DMS 273 treated with DMSO at 0.1 percent for 48 hours (cell line): ENCODE data around the gene RBM10.

ENCODE experiments used
- DNase-seq: peaks from one replicate; lab custom pipeline; 2025; lab: John Stamatoyannopoulos, UW

The RBM10 gene

DNA sequence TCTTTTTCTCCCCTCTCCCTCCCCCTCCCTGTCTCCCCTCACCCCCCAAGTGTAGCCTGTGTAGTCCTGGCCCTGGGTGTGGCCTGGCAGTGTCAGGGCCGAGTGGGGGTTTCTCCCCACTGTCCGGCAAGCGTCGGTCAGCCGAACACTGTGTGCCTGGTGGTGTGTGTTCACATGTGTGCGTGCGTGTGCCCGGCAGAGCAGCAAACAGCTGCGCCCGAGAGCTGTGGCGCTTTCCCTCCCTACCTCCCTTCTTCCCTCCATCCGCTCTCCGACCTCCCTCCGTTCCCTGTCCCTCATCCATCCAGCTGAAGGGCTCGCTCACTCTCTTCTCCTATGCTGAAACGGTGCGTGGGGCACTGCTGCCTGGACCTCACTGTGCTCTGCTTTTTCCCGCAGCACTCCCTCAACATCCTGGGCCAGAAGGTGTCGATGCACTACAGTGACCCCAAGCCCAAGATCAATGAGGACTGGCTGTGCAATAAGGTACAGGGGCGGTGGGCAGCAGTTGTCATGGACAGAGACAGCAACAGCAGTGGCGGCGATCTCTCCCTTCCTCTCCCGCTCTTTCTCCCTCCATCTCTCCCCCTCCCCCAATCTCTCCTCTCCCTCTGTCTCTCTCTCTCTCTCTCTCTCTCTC lies 31.2 kb downstream of the RBM10 start:
- DNase-seq, result no peak

GRCh38 chrX:47177079-47177478 lies 32.1 kb downstream of the RBM10 start:
- no peak for DNase-seq

DNA sequence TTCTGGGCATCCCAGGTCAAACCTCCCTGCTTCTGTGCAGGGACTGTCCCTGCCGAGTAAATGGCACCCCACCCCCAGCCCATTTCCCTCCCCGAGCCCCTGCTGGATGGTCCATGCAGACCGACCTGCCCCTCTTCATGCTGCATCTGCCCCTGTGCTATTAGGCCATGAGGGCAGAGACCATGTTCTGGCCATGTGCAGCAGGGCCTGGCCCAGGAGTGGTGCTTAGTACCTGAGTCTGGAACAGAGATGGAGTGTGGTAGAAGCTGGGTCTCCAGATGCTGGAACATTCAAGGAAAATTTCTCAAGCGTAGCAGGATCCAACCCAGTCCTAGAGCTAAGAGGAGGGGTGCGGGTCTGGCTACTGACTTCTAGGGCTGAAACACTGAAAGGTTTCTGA lies 33.3 kb downstream of the RBM10 start:
- no peak for DNase-seq

DNA sequence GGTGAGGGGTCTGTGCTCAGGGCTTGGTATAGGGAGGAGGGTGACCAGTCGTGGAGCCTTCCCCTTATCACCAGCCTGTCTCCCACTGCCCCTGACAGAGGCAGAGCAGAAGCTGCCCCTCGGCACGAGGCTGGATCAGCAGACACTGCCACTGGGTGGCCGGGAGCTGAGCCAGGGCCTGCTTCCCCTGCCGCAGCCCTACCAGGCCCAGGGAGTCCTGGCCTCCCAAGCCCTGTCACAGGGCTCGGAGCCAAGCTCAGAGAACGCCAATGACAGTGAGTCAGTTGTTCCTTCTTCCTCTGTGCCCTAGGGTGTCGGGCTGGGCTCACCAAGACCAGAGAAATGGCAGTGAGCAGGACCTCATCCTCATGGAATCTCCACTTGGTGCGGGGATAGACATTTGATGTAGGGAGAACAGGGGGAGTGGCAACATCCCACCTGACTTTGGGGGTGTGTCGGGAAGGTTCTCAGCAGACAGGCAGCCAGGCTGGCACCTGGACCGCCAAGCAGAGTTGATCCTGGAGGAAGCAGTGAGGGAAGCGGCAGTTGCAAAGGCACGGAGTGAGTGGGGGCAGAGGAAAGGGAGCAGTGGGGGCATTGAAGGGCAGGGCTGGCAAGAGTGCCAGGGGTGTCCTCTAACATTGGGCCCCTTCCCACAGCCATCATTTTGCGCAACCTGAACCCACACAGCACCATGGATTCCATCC lies 34.4 kb downstream of the RBM10 start:
- no peak for DNase-seq

DNA sequence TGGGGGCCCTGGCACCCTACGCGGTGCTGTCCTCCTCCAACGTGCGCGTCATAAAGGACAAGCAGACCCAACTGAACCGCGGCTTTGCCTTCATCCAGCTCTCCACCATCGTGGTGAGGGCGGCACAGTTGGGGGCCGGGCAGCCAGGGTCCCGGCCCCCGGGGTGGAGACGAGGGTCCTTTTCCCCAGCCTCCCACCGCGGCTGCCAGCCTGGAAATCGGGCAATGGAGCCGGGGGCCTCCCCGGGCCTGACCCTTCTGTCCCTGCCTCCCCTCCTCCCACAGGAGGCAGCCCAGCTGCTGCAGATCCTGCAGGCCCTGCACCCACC lies 34.9 kb downstream of the RBM10 start:
- no peak for DNase-seq

- no peak for DNase-seq
Measured at GRCh38 chrX:47180346-47180745, 35.3 kb downstream of the RBM10 start.

GRCh38 chrX:47181301-47181700 lies 36.3 kb downstream of the RBM10 start:
- DNase-seq, result no peak

- DNase-seq, result no peak
Measured at GRCh38 chrX:47182106-47182700, 37.2 kb downstream of the RBM10 start.

DNA sequence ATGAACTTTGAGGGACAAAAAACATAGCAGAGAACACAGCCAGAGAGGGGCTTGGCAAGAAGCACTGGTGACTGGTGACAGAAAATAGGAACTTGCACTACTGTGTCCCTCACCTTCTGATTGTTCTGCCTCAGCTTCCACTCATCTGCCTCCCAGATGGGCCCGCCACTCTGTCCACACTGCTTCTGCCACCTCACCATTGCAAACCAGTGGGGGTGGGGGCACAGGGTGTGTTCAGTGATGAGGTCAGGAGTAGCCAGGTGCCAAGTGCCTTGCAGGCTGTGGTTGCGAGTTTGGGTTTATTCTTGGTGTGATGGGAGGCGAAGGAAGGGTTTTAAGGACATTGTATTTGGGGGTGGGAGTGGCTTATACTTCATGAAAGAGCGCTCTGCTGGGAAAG lies 39.5 kb downstream of the RBM10 start:
- DNase-seq, result no peak

DNA sequence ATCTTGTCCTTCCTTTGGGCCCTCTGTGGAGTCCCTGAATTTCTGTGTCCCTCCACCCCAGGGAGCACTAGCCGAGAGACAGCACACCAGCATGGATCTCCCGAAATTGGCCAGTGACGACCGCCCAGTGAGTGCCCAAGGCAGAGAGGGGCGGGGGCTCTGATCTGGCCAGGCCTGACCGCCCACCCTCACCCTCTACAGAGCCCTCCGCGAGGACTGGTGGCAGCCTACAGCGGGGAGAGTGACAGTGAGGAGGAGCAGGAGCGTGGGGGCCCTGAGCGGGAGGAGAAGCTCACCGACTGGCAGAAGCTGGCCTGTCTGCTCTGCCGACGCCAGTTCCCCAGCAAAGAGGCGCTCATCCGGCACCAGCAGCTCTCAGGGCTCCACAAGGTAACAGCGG lies 40.2 kb downstream of the RBM10 start:
- DNase-seq, result no peak

DNA sequence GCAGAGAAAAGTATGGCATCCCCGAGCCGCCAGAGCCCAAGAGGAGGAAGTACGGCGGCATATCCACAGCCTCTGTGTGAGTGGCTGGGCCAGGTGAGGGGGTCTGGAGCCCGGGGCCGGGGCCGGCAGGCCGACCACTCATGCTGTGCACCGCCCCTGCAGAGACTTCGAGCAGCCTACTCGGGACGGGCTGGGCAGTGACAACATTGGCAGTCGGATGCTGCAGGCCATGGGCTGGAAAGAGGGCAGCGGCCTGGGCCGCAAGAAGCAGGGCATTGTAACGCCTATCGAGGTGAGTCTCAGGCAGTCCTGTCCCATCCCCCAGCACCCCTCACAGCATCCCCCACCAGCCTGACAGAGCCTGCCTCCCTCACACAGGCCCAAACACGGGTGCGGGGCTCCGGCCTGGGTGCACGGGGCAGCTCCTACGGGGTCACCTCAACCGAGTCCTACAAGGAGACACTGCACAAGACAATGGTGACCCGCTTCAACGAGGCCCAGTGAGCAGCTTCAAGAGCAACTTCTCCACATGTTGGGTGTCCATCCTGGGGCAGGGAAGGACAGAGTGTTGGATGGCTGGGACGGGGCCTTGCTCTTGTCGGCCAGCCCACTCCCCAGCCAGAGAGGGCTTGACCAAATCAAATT lies 41.2 kb downstream of the RBM10 start:
- no peak for DNase-seq

- DNase-seq, result no peak
Measured at GRCh38 chrX:47187106-47187677, 42.2 kb downstream of the RBM10 start.

GRCh38 chrX:47189906-47190305 lies 44.9 kb downstream of the RBM10 start:
- DNase-seq, result no peak

DNA sequence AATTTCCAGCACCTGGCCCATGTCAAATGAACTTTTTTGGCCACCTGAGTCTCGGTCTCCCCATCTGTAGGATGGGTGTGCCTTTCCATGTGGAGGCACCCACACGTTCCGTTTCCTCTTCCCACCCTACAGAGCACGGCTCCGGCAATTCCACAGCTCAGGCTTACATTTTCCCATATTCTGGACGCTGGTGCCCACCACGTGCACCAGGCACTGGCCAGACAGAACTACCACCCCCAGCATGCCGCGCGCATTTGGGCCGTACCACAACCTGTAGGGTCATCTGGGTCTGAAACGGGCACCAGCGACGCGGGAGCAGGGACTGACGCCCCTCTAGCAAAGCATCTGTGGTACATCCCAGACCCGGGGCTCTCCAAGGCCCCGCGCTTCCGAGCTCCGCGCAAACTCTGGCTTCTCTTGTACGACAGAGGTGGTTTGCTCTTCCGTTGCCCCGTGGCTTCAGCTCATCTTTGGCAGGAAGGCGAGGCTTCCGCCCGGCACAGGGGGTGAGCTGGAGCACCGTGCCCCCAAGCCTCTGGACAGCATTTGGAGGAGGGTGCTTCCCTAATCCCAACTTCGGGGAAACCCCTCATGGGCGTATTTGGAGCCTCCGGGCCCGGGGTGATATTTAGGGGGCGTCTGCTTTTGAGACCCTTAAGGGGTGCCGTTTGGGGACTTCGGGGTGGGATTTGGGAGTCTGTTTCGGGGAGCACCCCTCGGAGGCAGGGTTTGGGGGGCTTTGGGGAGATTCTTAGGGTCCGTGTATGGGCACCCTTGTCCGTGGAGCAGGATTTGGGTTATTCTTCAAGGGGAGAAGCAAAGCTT lies 45.6 kb downstream of the RBM10 start:
- DNase-seq, result peak; percentile 85

- no peak for DNase-seq
Measured at GRCh38 chrX:47191331-47191730, 46.3 kb downstream of the RBM10 start.

GRCh38 chrX:47191806-47192401 lies 46.9 kb downstream of the RBM10 start:
- DNase-seq, result no peak

- DNase-seq, result peak; percentile 97
Measured at GRCh38 chrX:47193475-47194193, 48.6 kb downstream of the RBM10 start, which contains the start of gene UBA1. TSS of gene UBA1 (plus strand) at chrX:47193829. CDS start at chrX:47198803, 4,974 bp downstream.

DNA sequence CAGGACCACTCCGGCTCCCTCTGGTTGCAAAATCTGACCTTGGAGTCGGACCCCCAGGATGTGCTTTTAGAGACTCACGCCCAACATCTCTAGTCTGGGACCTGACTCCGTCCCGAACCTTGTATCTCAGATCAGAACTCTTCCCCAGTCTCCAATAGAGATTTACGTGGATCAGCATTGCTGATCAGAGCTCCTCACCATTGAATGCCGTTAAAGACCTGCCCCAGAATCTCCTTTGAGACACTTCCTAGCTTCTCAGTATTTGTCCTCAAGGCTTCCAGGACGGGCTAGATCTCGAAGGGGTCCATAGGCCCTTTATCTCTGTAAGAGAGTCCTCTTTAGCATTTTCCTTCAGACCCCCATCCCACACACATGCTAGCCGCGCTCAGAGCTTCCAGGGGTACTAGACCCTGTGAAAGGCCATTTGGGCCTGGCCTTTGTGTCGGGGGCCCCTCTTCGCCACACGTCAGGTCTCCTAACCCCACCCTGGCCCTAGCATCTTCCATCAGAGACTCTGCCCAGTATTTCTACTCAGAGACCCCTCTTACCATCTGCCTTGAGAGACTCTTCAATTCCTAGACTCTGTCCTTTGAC lies 49.3 kb downstream of the RBM10 start:
- no peak for DNase-seq

DNA sequence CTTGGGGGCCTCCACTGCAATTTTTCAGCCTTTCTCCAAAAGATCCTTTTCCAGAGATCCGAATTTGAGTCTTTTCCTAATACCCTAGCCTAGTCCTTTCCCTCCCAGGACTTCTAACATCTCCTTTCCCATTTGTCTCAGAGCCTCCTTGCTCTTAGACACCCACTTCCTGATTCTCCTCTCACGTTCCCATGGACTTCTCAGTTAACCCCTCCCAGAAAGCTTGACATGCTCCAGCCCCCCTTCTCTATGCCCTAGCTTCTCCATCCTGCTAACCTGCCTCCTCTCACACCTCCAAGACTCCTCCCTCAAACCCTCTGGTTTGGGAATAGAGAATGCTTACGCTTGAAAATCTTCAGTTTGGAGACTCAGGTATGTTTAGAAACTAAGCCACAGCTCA lies 51.1 kb downstream of the RBM10 start:
- DNase-seq, result no peak

- DNase-seq, result no peak
Measured at GRCh38 chrX:47197526-47197925, 52.5 kb downstream of the RBM10 start.
